Neural progenitor cell (in vitro differentiated cells): ENCODE data around the gene FHL2. TPM values are rescaled to one million over a fixed set of nuclear protein-coding genes. Genes with fewer than 3 reads are reported as not detected.

ENCODE experiments used
- DNase-seq: peaks from one replicate; pipeline ENCODE4 v3.0.0-alpha.2; 2016; ENCODE audit warnings: low spot score
- H2AFZ ChIP-seq: fragments of 200-600 bp; sonication (generic); replicated peaks from 2 replicates; pipeline ENCODE4 v1.6.1; 2016; ENCODE audit warnings: antibody characterized with exemption
- H3F3A ChIP-seq: fragments of 200-600 bp; sonication (generic); 2 replicates; pipeline ENCODE4 v1.6.1; 2016; ENCODE audit warnings: antibody characterized with exemption, low read depth
- H3K27ac ChIP-seq: fragments of 200-600 bp; sonication (generic); 2 replicates; pipeline ENCODE4 v1.5.1; 2016; ENCODE audit warnings: mild to moderate bottlenecking
- H3K27me3 ChIP-seq: fragments of 200-600 bp; sonication (generic); 2 replicates; pipeline ENCODE4 v1.6.1; 2016; ENCODE audit warnings: mild to moderate bottlenecking, moderate library complexity
- H3K36me3 ChIP-seq: fragments of 200-600 bp; sonication (generic); 2 replicates; pipeline ENCODE4 v1.5.1; 2016
- H3K4me1 ChIP-seq: fragments of 200-600 bp; sonication (generic); 2 replicates; pipeline ENCODE4 v1.6.1; 2016; ENCODE audit warnings: mixed run types
- H3K4me2 ChIP-seq: fragments of 200-600 bp; sonication (generic); 2 replicates; pipeline ENCODE4 v1.6.1; 2016
- H3K4me3 ChIP-seq: fragments of 200-600 bp; sonication (generic); 2 replicates; pipeline ENCODE4 v1.5.1; 2016
- H3K79me2 ChIP-seq: fragments of 200-600 bp; sonication (generic); 2 replicates; pipeline ENCODE4 v1.6.1; 2016; ENCODE audit warnings: low read depth
- H3K9ac ChIP-seq: fragments of 200-600 bp; sonication (generic); 2 replicates; pipeline ENCODE4 v1.6.1; 2016
- H3K9me3 ChIP-seq: fragments of 200-600 bp; sonication (generic); 2 replicates; pipeline ENCODE4 v1.5.1; 2016; ENCODE audit warnings: low read depth
- H4K20me1 ChIP-seq: fragments of 200-600 bp; sonication (generic); 2 replicates; pipeline ENCODE4 v1.6.1; 2016; ENCODE audit warnings: low read depth
- H3K27ac Mint-ChIP-seq: 3 replicates; pipeline ENCODE4 v1.8.0; 2021; ENCODE audit warnings: mixed read lengths
- H3K27me3 Mint-ChIP-seq: 2 replicates; pipeline ENCODE4 v1.8.0; 2022; ENCODE audit warnings: low read depth, mild to moderate bottlenecking, inconsistent platforms, moderate library complexity, mixed read lengths; ENCODE audit not compliant: insufficient read depth
- H3K36me3 Mint-ChIP-seq: 3 replicates; pipeline ENCODE4 v1.8.0; 2021; ENCODE audit warnings: mixed read lengths
- H3K4me1 Mint-ChIP-seq: 3 replicates; pipeline ENCODE4 v1.8.0; 2021; ENCODE audit warnings: mixed read lengths
- H3K4me3 Mint-ChIP-seq: 3 replicates; pipeline ENCODE4 v1.8.0; 2021; ENCODE audit warnings: mild to moderate bottlenecking, moderate library complexity, mixed read lengths
- H3K9me3 Mint-ChIP-seq: 3 replicates; pipeline ENCODE4 v1.8.0; 2020; ENCODE audit warnings: mixed read lengths
- CTCF ChIP-seq: fragments of 200-600 bp; sonication (generic); IDR thresholded peaks from 2 replicates; pipeline ENCODE4 v1.5.1; 2017; ENCODE audit warnings: antibody characterized with exemption, mild to moderate bottlenecking
- EZH2 ChIP-seq: fragments of 200-600 bp; sonication (generic); IDR thresholded peaks from 2 replicates; pipeline ENCODE4 v1.6.1; 2017; ENCODE audit warnings: antibody characterized with exemption, mild to moderate bottlenecking, moderate library complexity
- EZH2phosphoT487 ChIP-seq: fragments of 200-600 bp; sonication (generic); IDR thresholded peaks from 2 replicates; pipeline ENCODE4 v1.6.1; 2017; ENCODE audit warnings: antibody characterized with exemption
- total RNA-seq: library from RNA; depleted of rRNA; stranded (reverse); fragments of >200 nt; gene quantifications from 2 replicates; pipeline ENCODE4 v1.2.3, GENCODE V29; 2015; ENCODE audit warnings: low replicate concordance

Gene FHL2
- total RNA-seq, 1 donor from 2014 or later, result 17.8 TPM

GRCh38 chr2:105432749-105433148, 33.9 kb upstream of the FHL2 start:
- H3K27ac Mint-ChIP-seq, result no peak overlapping the region
- H3K4me2 ChIP-seq, result no peak overlapping the region

GRCh38 chr2:105432044-105432399, 33.2 kb upstream of the FHL2 start:
- Mint-ChIP-seq H3K4me1 (peaks cover 7% of the 10 kb centered on the region), H3K4me3 (no peak overlapping the region), H3K36me3 (no peaks in the 10 kb centered on the region), H3K27me3 (peaks cover 2% of the 10 kb centered on the region), H3K9me3 (no peaks in the 10 kb centered on the region), H3K27ac (no peak overlapping the region)
- no peak for DNase-seq
- peaks cover 7% of the 10 kb centered on the region for H3K4me1 ChIP-seq
- H2AFZ ChIP-seq, result no peak overlapping the region
- no peaks in the 10 kb centered on the region for H3K79me2 ChIP-seq
- no peaks in the 10 kb centered on the region for H4K20me1 ChIP-seq
- H3K27me3 ChIP-seq, result no peaks in the 10 kb centered on the region
- H3K4me3 ChIP-seq, result no peak overlapping the region
- no peak overlapping the region for H3K27ac ChIP-seq
- no peak overlapping the region for H3K9ac ChIP-seq
- no peaks in the 10 kb centered on the region for H3K36me3 ChIP-seq
- no peaks in the 10 kb centered on the region for H3F3A ChIP-seq
- H3K9me3 ChIP-seq, result no peaks in the 10 kb centered on the region
- TF ChIP-seq EZH2phosphoT487, result no peak
- TF ChIP-seq CTCF, result no peak
- no peak for TF ChIP-seq EZH2
- no peak overlapping the region for H3K4me2 ChIP-seq

More at GRCh38 chr2:105432749-105433148, 33.9 kb upstream of the FHL2 start:
- no peak overlapping the region for H3K27ac ChIP-seq
- no peaks in the 10 kb centered on the region for H3K9me3 ChIP-seq
- no peak overlapping the region for H3K9ac ChIP-seq
- H3K4me3 ChIP-seq, result no peak overlapping the region
- no peak for TF ChIP-seq EZH2
- TF ChIP-seq CTCF, result no peak
- no peak for TF ChIP-seq EZH2phosphoT487
- no peak overlapping the region for H3K4me3 Mint-ChIP-seq
- H3K4me1 Mint-ChIP-seq, result peaks cover 3% of the 10 kb centered on the region
- no peaks in the 10 kb centered on the region for H3K27me3 ChIP-seq
- no peak for DNase-seq
- H4K20me1 ChIP-seq, result no peaks in the 10 kb centered on the region
- peaks cover 2% of the 10 kb centered on the region for H3K27me3 Mint-ChIP-seq
- no peak overlapping the region for H2AFZ ChIP-seq
- H3K4me1 ChIP-seq, result no peaks in the 10 kb centered on the region
- no peaks in the 10 kb centered on the region for H3F3A ChIP-seq
- H3K9me3 Mint-ChIP-seq, result no peaks in the 10 kb centered on the region
- H3K79me2 ChIP-seq, result no peaks in the 10 kb centered on the region
- no peaks in the 10 kb centered on the region for H3K36me3 ChIP-seq
- no peaks in the 10 kb centered on the region for H3K36me3 Mint-ChIP-seq

GRCh38 chr2:105431367-105432043, 32.7 kb upstream of the FHL2 start:
- Histone ChIP-seq H3K4me2 (no peak overlapping the region), H3K9ac (no peak overlapping the region), H3F3A (no peaks in the 10 kb centered on the region), H4K20me1 (no peaks in the 10 kb centered on the region), H3K9me3 (no peaks in the 10 kb centered on the region), H2AFZ (no peak overlapping the region), H3K79me2 (no peaks in the 10 kb centered on the region), H3K4me3 (no peak overlapping the region), H3K4me1 (peaks cover 9% of the 10 kb centered on the region), H3K27me3 (no peaks in the 10 kb centered on the region), H3K27ac (no peak overlapping the region), H3K36me3 (no peaks in the 10 kb centered on the region)
- Mint-ChIP-seq H3K27ac (no peak overlapping the region), H3K9me3 (no peaks in the 10 kb centered on the region), H3K36me3 (no peaks in the 10 kb centered on the region), H3K4me1 (peaks cover 12% of the 10 kb centered on the region), H3K27me3 (peaks cover 2% of the 10 kb centered on the region), H3K4me3 (no peak overlapping the region)
- no peak for DNase-seq
- TF ChIP-seq EZH2 (no peak), CTCF (no peak), EZH2phosphoT487 (no peak)
